Left lung (tissue), 10 donors: ENCODE results near the gene XXYLT1. TPM values are rescaled to one million over a fixed set of nuclear protein-coding genes. Genes with fewer than 3 reads are reported as not detected.

ENCODE experiments used
- ATAC-seq: fragments of 200-7000 bp; cut with Tn5 transposase; one replicate; pipeline ENCODE4 v1.9.1; 2020; ENCODE audit warnings: moderate library complexity
- DNase-seq, 4 donors: peaks; one replicate each; pipeline ENCODE4 v3.0.0-alpha.2; 2013 to 2020
- H3K27ac ChIP-seq, 2 donors: fragments of 200-600 bp; sonication (generic) in 1 of 2; one replicate each; pipeline versions ENCODE4 v1.5.0 to v1.8.0; 2020 to 2021
- H3K27me3 ChIP-seq, 2 donors: fragments of 200-600 bp; sonication (generic) in 1 of 2; one replicate each; pipeline versions ENCODE4 v1.5.0 to v1.8.0; 2020 to 2021
- H3K36me3 ChIP-seq, 2 donors: fragments of 200-600 bp; sonication (generic) in 1 of 2; one replicate each; pipeline versions ENCODE4 v1.5.0 to v1.8.0; 2020 to 2021
- H3K4me1 ChIP-seq, 2 donors: fragments of 200-600 bp; one replicate each; pipeline ENCODE4 v1.8.0; 2021
- H3K4me3 ChIP-seq, 2 donors: fragments of 200-600 bp; sonication (generic) in 1 of 2; one replicate each; pipeline versions ENCODE4 v1.5.0 to v1.8.0; 2020 to 2021; ENCODE audit warnings: mild to moderate bottlenecking in 1 of 2
- H3K9me3 ChIP-seq, 2 donors: fragments of 200-600 bp; sonication (generic) in 1 of 2; one replicate each; pipeline versions ENCODE4 v1.5.0 to v1.8.0; 2020 to 2021
- CTCF ChIP-seq, 2 donors: fragments of 200-600 bp; sonication (generic) in 1 of 2; IDR thresholded peaks; one replicate each; pipeline versions ENCODE4 v1.5.0 to v1.8.0; 2021; ENCODE audit warnings: antibody characterized with exemption in 2 of 2
- intact Hi-C, 2 donors: fragments of 100-400 bp; cut with DNase I; formaldehyde crosslinking; loops; one replicate each; pipeline versions ENCODE4 v1.11.2 to v1.14.2; 2022
- polyA plus RNA-seq, 6 donors: library from polyadenylated mRNA; unstranded; fragments of 120-200 nt; gene quantifications; one replicate each; pipeline ENCODE4 v1.2.1, GENCODE V29; 2013; ENCODE audit not compliant: insufficient read length in 6 of 6
- total RNA-seq, 2 donors: library from RNA; stranded (reverse); fragmentation: NEBNext Ultra II Directional; extraction: Animal tissue kit (Norgen Biotek cat#: 25700); gene quantifications; one replicate each; pipeline ENCODE4 v1.2.1, GENCODE V29; 2021
- donor health status: DM: no; HTN: yes; CAD: no.
- donor health status: DM: no; HTN: no; CAD: no.

XXYLT1 gene
- total and polyA plus RNA-seq, 8 donors = 11.3 to 31.1 (median 25.5) TPM

GRCh38 chr3:195069501-195070251, 201.3 kb downstream of the XXYLT1 start:
- Histone ChIP-seq H3K4me1 (no peaks in the 10 kb centered on the region), H3K27me3 (no peaks in the 10 kb centered on the region), H3K4me3 (no peak overlapping the region), H3K9me3 (no peaks in the 10 kb centered on the region), H3K36me3 (peaks cover 0 to 16% of the 10 kb centered on the region in 2 donors), H3K27ac (no peak overlapping the region)
- no peak for TF ChIP-seq CTCF (IDR thresholded peaks at IDR 0.05)
- ATAC-seq (no peak), DNase-seq (peak in 1 of 4 donors; percentile 21)
- intact Hi-C loops = no loop called here

- H3K4me3 ChIP-seq = no peak overlapping the region
- ATAC-seq (no peak), DNase-seq (peak in 1 of 4 donors; percentile 10)
- no peaks in the 10 kb centered on the region for H3K9me3 ChIP-seq
- peaks cover 0 to 16% of the 10 kb centered on the region in 2 donors for H3K36me3 ChIP-seq
- intact Hi-C loops = no loop called here
- H3K27ac ChIP-seq = no peak overlapping the region
- H3K4me1 ChIP-seq = no peaks in the 10 kb centered on the region
- no peak for TF ChIP-seq CTCF (IDR thresholded peaks at IDR 0.05)
- no peaks in the 10 kb centered on the region for H3K27me3 ChIP-seq
Observed at GRCh38 chr3:195068084-195069080, 202.6 kb downstream of the XXYLT1 start.

GRCh38 chr3:195066441-195066841, 204.5 kb downstream of the XXYLT1 start:
- no peaks in the 10 kb centered on the region for H3K9me3 ChIP-seq
- intact Hi-C loops = no loop called here
- no peak for ATAC-seq

GRCh38 chr3:195065864-195066185, 205.1 kb downstream of the XXYLT1 start:
- no peak overlapping the region for H3K27ac ChIP-seq
- no peak overlapping the region for H3K4me3 ChIP-seq
- no peaks in the 10 kb centered on the region for H3K4me1 ChIP-seq
- intact Hi-C loops = no loop called here
- H3K9me3 ChIP-seq = no peaks in the 10 kb centered on the region
- no peak for TF ChIP-seq CTCF (IDR thresholded peaks at IDR 0.05)
- DNase-seq (no peak), ATAC-seq (no peak)
- H3K27me3 ChIP-seq = no peaks in the 10 kb centered on the region
- H3K36me3 ChIP-seq = peaks cover 0 to 16% of the 10 kb centered on the region in 2 donors

More at GRCh38 chr3:195066441-195066841, 204.5 kb downstream of the XXYLT1 start:
- no peak overlapping the region for H3K4me3 ChIP-seq
- DNase-seq = peak in 1 of 4 donors; percentile 11
- H3K36me3 ChIP-seq = peaks cover 0 to 16% of the 10 kb centered on the region in 2 donors
- TF ChIP-seq CTCF (IDR thresholded peaks at IDR 0.05) = no peak
- no peaks in the 10 kb centered on the region for H3K4me1 ChIP-seq
- no peaks in the 10 kb centered on the region for H3K27me3 ChIP-seq
- no peak overlapping the region for H3K27ac ChIP-seq
